Stomach (tissue), 4 donors: Measurements from ENCODE around the gene PIPOX.

Experiments
- CTCF ChIP-seq, 7 experiments: fragments of 450-650 bp in 4 of 7; fragments of 200-600 bp in 3 of 7; sonication (generic) in 3 of 7; IDR thresholded peaks; one replicate each; pipeline ENCODE4 v1.5.1; 2016 to 2019; ENCODE audit warnings: antibody characterized with exemption in 7 of 7, control low read depth in 2 of 7, mild to moderate bottlenecking in 1 of 7
- POLR2A ChIP-seq, 4 donors: fragments of 450-650 bp; IDR thresholded peaks; one replicate each; pipeline ENCODE4 v1.6.1; 2016; ENCODE audit warnings: antibody characterized with exemption in 4 of 4, control low read depth in 2 of 4, mild to moderate bottlenecking in 1 of 4, moderate library complexity in 1 of 4
- POLR2AphosphoS5 ChIP-seq, 3 donors: sonication (generic); formaldehyde crosslinking; IDR thresholded peaks; one replicate each; pipeline ENCODE4 v1.6.1; 2016; ENCODE audit warnings: antibody characterized with exemption in 3 of 3

GRCh38 chr17:29019475-29020181 lies 23.3 kb upstream of the PIPOX start:
- TF ChIP-seq CTCF (IDR thresholded peaks at IDR 0.05) (no peak), POLR2A (IDR thresholded peaks at IDR 0.05) (no peak), POLR2AphosphoS5 (IDR thresholded peaks at IDR 0.05) (no peak)
